GM12875 (cell line): ENCODE data around the gene FBN1.

Source experiments
- H3K4me3 ChIP-seq: one replicate; pipeline ENCODE4 v1.5.1; 2011; ENCODE audit warnings: low read depth, low read length, control low read depth
- CTCF ChIP-seq: IDR thresholded peaks from 2 replicates; pipeline ENCODE4 v1.5.1; 2011; ENCODE audit warnings: low read depth, mild to moderate bottlenecking, control low read depth, inconsistent platforms, low read length, moderate library complexity, borderline replicate concordance; ENCODE audit not compliant: insufficient read depth

FBN1 gene

GRCh38 chr15:48643776-48644466, 1.6 kb downstream of the FBN1 start:
- TF ChIP-seq CTCF: no peak
- peak overlapping the region; percentile 96 for H3K4me3 ChIP-seq

GRCh38 chr15:48643206-48643605, 2.3 kb downstream of the FBN1 start:
- H3K4me3 ChIP-seq: no peak overlapping the region
- no peak for TF ChIP-seq CTCF

GRCh38 chr15:48642795-48643194, 2.7 kb downstream of the FBN1 start:
- H3K4me3 ChIP-seq: no peak overlapping the region
- TF ChIP-seq CTCF: no peak

GRCh38 chr15:48641416-48641815, 4.1 kb downstream of the FBN1 start:
- TF ChIP-seq CTCF: peak; percentile 29; the same call in 1 of the 2 replicates
- no peak overlapping the region for H3K4me3 ChIP-seq

- H3K4me3 ChIP-seq: no peak overlapping the region
- TF ChIP-seq CTCF: no peak
These were observed 6.5 kb downstream of the FBN1 start for GRCh38 chr15:48638963-48639362.

GRCh38 chr15:48637639-48638038, 7.9 kb downstream of the FBN1 start:
- TF ChIP-seq CTCF: no peak
- H3K4me3 ChIP-seq: no peak overlapping the region

- no peak for TF ChIP-seq CTCF
- H3K4me3 ChIP-seq: no peak overlapping the region
These were observed 9.0 kb downstream of the FBN1 start for GRCh38 chr15:48636511-48636910.
